Activated T-cell treated with anti-CD3 and anti-CD28 coated beads, Interleukin-2, amount 50 U/mL, for 24 hours (primary cell): ENCODE results near the gene COL25A1.

Experiments
- DNase-seq: peaks from one replicate; pipeline ENCODE4 v3.0.0-alpha.2; 2020
- H3K27ac Mint-ChIP-seq: 2 replicates; pipeline ENCODE4 v1.8.0; 2020; ENCODE audit warnings: mild to moderate bottlenecking, mixed read lengths
- H3K27me3 Mint-ChIP-seq: 2 replicates; pipeline ENCODE4 v1.8.0; 2020; ENCODE audit warnings: mixed read lengths
- H3K36me3 Mint-ChIP-seq: 2 replicates; pipeline ENCODE4 v1.8.0; 2020; ENCODE audit warnings: low read depth, mixed read lengths
- H3K4me1 Mint-ChIP-seq: 2 replicates; pipeline ENCODE4 v1.8.0; 2020; ENCODE audit warnings: low read depth, mixed read lengths
- H3K4me3 Mint-ChIP-seq: 2 replicates; pipeline ENCODE4 v1.8.0; 2020; ENCODE audit warnings: mild to moderate bottlenecking, moderate library complexity, mixed read lengths
- H3K9me3 Mint-ChIP-seq: 2 replicates; pipeline ENCODE4 v1.8.0; 2020; ENCODE audit warnings: mixed read lengths

COL25A1 gene

GRCh38 chr4:108906866-108907367 lies 395.5 kb downstream of the COL25A1 start:
- no peak for DNase-seq
- H3K27me3 Mint-ChIP-seq = peaks cover 7% of the 10 kb centered on the region
- no peaks in the 10 kb centered on the region for H3K4me1 Mint-ChIP-seq
- H3K4me3 Mint-ChIP-seq = no peak overlapping the region
- H3K36me3 Mint-ChIP-seq = no peaks in the 10 kb centered on the region
- no peaks in the 10 kb centered on the region for H3K9me3 Mint-ChIP-seq
- no peak overlapping the region for H3K27ac Mint-ChIP-seq

- Mint-ChIP-seq H3K36me3 (no peaks in the 10 kb centered on the region), H3K4me3 (no peak overlapping the region), H3K4me1 (no peaks in the 10 kb centered on the region), H3K27me3 (peaks cover 7% of the 10 kb centered on the region), H3K9me3 (no peaks in the 10 kb centered on the region), H3K27ac (no peak overlapping the region)
- no peak for DNase-seq
These were observed 396.5 kb downstream of the COL25A1 start for GRCh38 chr4:108906006-108906405.

GRCh38 chr4:108903464-108904221 lies 398.8 kb downstream of the COL25A1 start:
- no peaks in the 10 kb centered on the region for H3K9me3 Mint-ChIP-seq
- no peak for DNase-seq

GRCh38 chr4:108902769-108903168 lies 399.7 kb downstream of the COL25A1 start:
- no peak for DNase-seq
- peaks cover 2% of the 10 kb centered on the region for H3K27me3 Mint-ChIP-seq
- no peaks in the 10 kb centered on the region for H3K9me3 Mint-ChIP-seq
- no peak overlapping the region for H3K4me3 Mint-ChIP-seq
- no peaks in the 10 kb centered on the region for H3K4me1 Mint-ChIP-seq
- no peaks in the 10 kb centered on the region for H3K36me3 Mint-ChIP-seq
- H3K27ac Mint-ChIP-seq = no peak overlapping the region

More at GRCh38 chr4:108903464-108904221, 398.8 kb downstream of the COL25A1 start:
- Mint-ChIP-seq H3K27me3 (peaks cover 2% of the 10 kb centered on the region), H3K36me3 (no peaks in the 10 kb centered on the region), H3K27ac (no peak overlapping the region), H3K4me1 (no peaks in the 10 kb centered on the region), H3K4me3 (no peak overlapping the region)

- Mint-ChIP-seq H3K27ac (no peak overlapping the region), H3K4me3 (no peak overlapping the region), H3K36me3 (no peaks in the 10 kb centered on the region), H3K9me3 (no peaks in the 10 kb centered on the region), H3K4me1 (no peaks in the 10 kb centered on the region), H3K27me3 (peaks cover 2% of the 10 kb centered on the region)
- DNase-seq = no peak
These were observed 401.2 kb downstream of the COL25A1 start for GRCh38 chr4:108901291-108901690.

- Mint-ChIP-seq H3K9me3 (no peaks in the 10 kb centered on the region), H3K27ac (no peak overlapping the region), H3K4me1 (no peaks in the 10 kb centered on the region), H3K36me3 (no peaks in the 10 kb centered on the region), H3K27me3 (peaks cover 2% of the 10 kb centered on the region), H3K4me3 (no peak overlapping the region)
- no peak for DNase-seq
These were observed 402.4 kb downstream of the COL25A1 start for GRCh38 chr4:108900018-108900580.

GRCh38 chr4:108893468-108893867 lies 409.0 kb downstream of the COL25A1 start:
- no peak overlapping the region for H3K27ac Mint-ChIP-seq
- peaks cover 3% of the 10 kb centered on the region for H3K27me3 Mint-ChIP-seq
- no peak overlapping the region for H3K4me3 Mint-ChIP-seq
- no peak for DNase-seq
- no peaks in the 10 kb centered on the region for H3K9me3 Mint-ChIP-seq
- no peaks in the 10 kb centered on the region for H3K4me1 Mint-ChIP-seq
- H3K36me3 Mint-ChIP-seq = no peaks in the 10 kb centered on the region

GRCh38 chr4:108891896-108892590 lies 410.4 kb downstream of the COL25A1 start:
- no peaks in the 10 kb centered on the region for H3K36me3 Mint-ChIP-seq
- no peaks in the 10 kb centered on the region for H3K9me3 Mint-ChIP-seq
- peaks cover 3% of the 10 kb centered on the region for H3K27me3 Mint-ChIP-seq
- DNase-seq = no peak
- no peak overlapping the region for H3K27ac Mint-ChIP-seq
- no peak overlapping the region for H3K4me3 Mint-ChIP-seq
- no peaks in the 10 kb centered on the region for H3K4me1 Mint-ChIP-seq

GRCh38 chr4:108890484-108890881 lies 412.0 kb downstream of the COL25A1 start:
- no peaks in the 10 kb centered on the region for H3K9me3 Mint-ChIP-seq
- H3K36me3 Mint-ChIP-seq = no peaks in the 10 kb centered on the region
- H3K4me1 Mint-ChIP-seq = no peaks in the 10 kb centered on the region
- H3K4me3 Mint-ChIP-seq = no peak overlapping the region
- no peak overlapping the region for H3K27ac Mint-ChIP-seq
- no peak for DNase-seq
- H3K27me3 Mint-ChIP-seq = peaks cover 3% of the 10 kb centered on the region

- Mint-ChIP-seq H3K36me3 (no peaks in the 10 kb centered on the region), H3K4me3 (no peak overlapping the region), H3K4me1 (no peaks in the 10 kb centered on the region), H3K27ac (no peak overlapping the region), H3K27me3 (peaks cover 3% of the 10 kb centered on the region), H3K9me3 (no peaks in the 10 kb centered on the region)
- no peak for DNase-seq
These were observed 412.6 kb downstream of the COL25A1 start for GRCh38 chr4:108889696-108890483.

GRCh38 chr4:108888769-108889168 lies 413.7 kb downstream of the COL25A1 start:
- no peak for DNase-seq
- Mint-ChIP-seq H3K27me3 (peaks cover 7% of the 10 kb centered on the region), H3K36me3 (no peaks in the 10 kb centered on the region), H3K4me1 (no peaks in the 10 kb centered on the region), H3K9me3 (no peaks in the 10 kb centered on the region), H3K4me3 (no peak overlapping the region), H3K27ac (no peak overlapping the region)

- Mint-ChIP-seq H3K4me1 (no peaks in the 10 kb centered on the region), H3K36me3 (no peaks in the 10 kb centered on the region), H3K4me3 (no peak overlapping the region), H3K27ac (no peak overlapping the region), H3K9me3 (no peaks in the 10 kb centered on the region), H3K27me3 (peaks cover 9% of the 10 kb centered on the region)
- DNase-seq = no peak
These were observed 415.4 kb downstream of the COL25A1 start for GRCh38 chr4:108887034-108887433.

GRCh38 chr4:108885211-108885610 lies 417.2 kb downstream of the COL25A1 start:
- Mint-ChIP-seq H3K27me3 (peaks cover 9% of the 10 kb centered on the region), H3K4me3 (no peak overlapping the region), H3K9me3 (no peaks in the 10 kb centered on the region), H3K27ac (no peak overlapping the region), H3K36me3 (no peaks in the 10 kb centered on the region), H3K4me1 (no peaks in the 10 kb centered on the region)
- no peak for DNase-seq

GRCh38 chr4:108884596-108884995 lies 417.9 kb downstream of the COL25A1 start:
- Mint-ChIP-seq H3K27me3 (peaks cover 6% of the 10 kb centered on the region), H3K27ac (no peak overlapping the region), H3K9me3 (no peaks in the 10 kb centered on the region), H3K4me1 (no peaks in the 10 kb centered on the region), H3K36me3 (no peaks in the 10 kb centered on the region), H3K4me3 (no peak overlapping the region)
- no peak for DNase-seq
